Upper lobe of left lung (tissue), 4 donors: Measurements from ENCODE around the gene GBE1.

Experiments
- CTCF ChIP-seq, 6 experiments: fragments of 450-650 bp in 4 of 6; fragments of 200-600 bp in 2 of 6; sonication (generic) in 2 of 6; IDR thresholded peaks; one replicate each; pipeline ENCODE4 v1.5.1; 2016 to 2019; ENCODE audit warnings: antibody characterized with exemption in 6 of 6
- POLR2A ChIP-seq, 4 donors: fragments of 450-650 bp; IDR thresholded peaks; one replicate each; pipeline ENCODE4 v1.5.1; 2016 to 2017; ENCODE audit warnings: antibody characterized with exemption in 4 of 4, mild to moderate bottlenecking in 2 of 4

- TF ChIP-seq POLR2A (IDR thresholded peaks at IDR 0.05) (no peak), CTCF (IDR thresholded peaks at IDR 0.05) (no peak)
Measured at GRCh38 chr3:81466201-81466560, 295.3 kb downstream of the GBE1 start.
